Liver (tissue), 9 donors: ENCODE results near the gene C19orf12. TPM values are rescaled to one million over a fixed set of nuclear protein-coding genes. Genes with fewer than 3 reads are reported as not detected.
A peak's percentile ranks its signal among the peaks of the same experiment; 100 is the strongest.

Experiments used
- DNase-seq: peaks from one replicate; pipeline ENCODE4 v3.0.0-alpha.2; 2017; ENCODE audit warnings: low spot score
- H3K27ac ChIP-seq, 2 donors: one replicate each; pipeline ENCODE4 v1.7.0; 2013; ENCODE audit warnings: inconsistent platforms in 2 of 2, low read length in 2 of 2, control low read depth in 1 of 2, low read depth in 1 of 2, mild to moderate bottlenecking in 1 of 2
- H3K27me3 ChIP-seq, 4 donors: one replicate each; pipeline versions ENCODE4 v1.6.1 to v1.7.0; 2013; ENCODE audit warnings: low read length in 3 of 4, inconsistent platforms in 1 of 4, mild to moderate bottlenecking in 1 of 4, moderate library complexity in 1 of 4; ENCODE audit not compliant: control insufficient read depth in 4 of 4, insufficient read depth in 4 of 4
- H3K36me3 ChIP-seq, 4 donors: one replicate each; pipeline versions ENCODE4 v1.6.1 to v1.7.0; 2013; ENCODE audit warnings: low read length in 3 of 4, mild to moderate bottlenecking in 3 of 4, low read depth in 1 of 4, moderate library complexity in 1 of 4; ENCODE audit not compliant: control insufficient read depth in 4 of 4, insufficient read depth in 3 of 4
- H3K4me1 ChIP-seq, 4 donors: one replicate each; pipeline versions ENCODE4 v1.6.1 to v1.7.0; 2013; ENCODE audit warnings: low read length in 3 of 4, mild to moderate bottlenecking in 3 of 4, moderate library complexity in 1 of 4; ENCODE audit not compliant: control insufficient read depth in 4 of 4, insufficient read depth in 4 of 4
- H3K4me3 ChIP-seq, 3 donors: one replicate each; pipeline versions ENCODE4 v1.6.1 to v1.7.0; 2013; ENCODE audit warnings: low read length in 3 of 3, control low read depth in 1 of 3, low read depth in 1 of 3, mild to moderate bottlenecking in 1 of 3
- H3K9ac ChIP-seq, 2 donors: one replicate each; pipeline ENCODE4 v1.7.0; 2013; ENCODE audit warnings: low read length in 2 of 2, mild to moderate bottlenecking in 2 of 2, moderate library complexity in 2 of 2, control low read depth in 1 of 2, low read depth in 1 of 2
- H3K9me3 ChIP-seq, 4 donors: one replicate each; pipeline versions ENCODE4 v1.6.1 to v1.7.0; 2013; ENCODE audit warnings: low read length in 3 of 4; ENCODE audit not compliant: control insufficient read depth in 4 of 4
- ATF3 ChIP-seq: IDR thresholded peaks from 2 replicates; pipeline ENCODE4 v1.6.1; 2016; ENCODE audit warnings: antibody characterized with exemption
- CTCF ChIP-seq: fragments of 150-350 bp; IDR thresholded peaks from 2 replicates; pipeline ENCODE4 v1.5.1; 2017; ENCODE audit warnings: improper control_type of control experiment, low read depth, low read length; ENCODE audit not compliant: missing input control
- EGR1 ChIP-seq, 2 donors: IDR thresholded peaks; 2 replicates each; pipeline ENCODE4 v1.6.1; 2016 to 2018; ENCODE audit warnings: antibody characterized with exemption in 2 of 2, low read depth in 2 of 2
- FOXA1 ChIP-seq: IDR thresholded peaks from 2 replicates; pipeline ENCODE4 v1.6.1; 2016; ENCODE audit warnings: antibody characterized with exemption
- GABPA ChIP-seq, 2 donors: IDR thresholded peaks in 1 of 2; conservative IDR thresholded peaks in 1 of 2; 2 replicates each; pipeline ENCODE4 v1.6.1; 2016; ENCODE audit warnings: antibody characterized with exemption in 2 of 2, mild to moderate bottlenecking in 1 of 2, moderate library complexity in 1 of 2
- HNF4A ChIP-seq, 2 donors: conservative IDR thresholded peaks; 2 replicates each; pipeline ENCODE4 v1.6.1; 2016; ENCODE audit warnings: antibody characterized with exemption in 2 of 2, mild to moderate bottlenecking in 2 of 2
- HNF4G ChIP-seq: IDR thresholded peaks from 2 replicates; pipeline ENCODE4 v1.6.1; 2016; ENCODE audit warnings: antibody characterized with exemption
- JUND ChIP-seq, 2 donors: IDR thresholded peaks; 2 replicates each; pipeline ENCODE4 v1.6.1; 2016; ENCODE audit warnings: antibody characterized with exemption in 2 of 2
- MAX ChIP-seq: IDR thresholded peaks from 2 replicates; pipeline ENCODE4 v1.6.1; 2016; ENCODE audit warnings: antibody characterized with exemption
- NR2F2 ChIP-seq: IDR thresholded peaks from 2 replicates; pipeline ENCODE4 v1.6.1; 2016; ENCODE audit warnings: antibody characterized with exemption
- RAD21 ChIP-seq, 2 donors: IDR thresholded peaks; 2 replicates each; pipeline ENCODE4 v1.6.1; 2016; ENCODE audit warnings: antibody characterized with exemption in 2 of 2, mild to moderate bottlenecking in 2 of 2
- RXRA ChIP-seq, 2 donors: IDR thresholded peaks; 2 replicates each; pipeline ENCODE4 v1.6.1; 2017 to 2018; ENCODE audit warnings: antibody characterized with exemption in 2 of 2, mild to moderate bottlenecking in 1 of 2
- TAF1 ChIP-seq: conservative IDR thresholded peaks from 2 replicates; pipeline ENCODE4 v1.6.1; 2016; ENCODE audit warnings: antibody characterized with exemption, mild to moderate bottlenecking
- YY1 ChIP-seq: IDR thresholded peaks from 2 replicates; pipeline ENCODE4 v1.6.1; 2016; ENCODE audit warnings: antibody characterized with exemption, mild to moderate bottlenecking
- ZBTB33 ChIP-seq: IDR thresholded peaks from 2 replicates; pipeline ENCODE4 v1.6.1; 2016; ENCODE audit warnings: antibody characterized with exemption
- WGBS: extraction: QIAGEN DNeasy Blood & Tissue Kit; methylation state at CpG from one replicate; pipeline ENCODE4 v1.1.7; 2013; 5-methylcytosine and 5-hydroxymethylcytosine counted together
- polyA plus RNA-seq, 2 donors: library from polyadenylated mRNA; stranded (reverse) in 1 of 2; unstranded in 1 of 2; fragments of 200-250 nt in 1 of 2; fragments of >200 nt in 1 of 2; fragmentation: Nextera tagmentation in 1 of 2; extraction: Ambion mirVana in 1 of 2; gene quantifications; one replicate each; pipeline versions ENCODE4 v1.2.1 to v1.2.3, GENCODE V29; 2013 to 2015
- total RNA-seq, 2 donors: library from RNA; depleted of rRNA; stranded (reverse); fragments of >200 nt; gene quantifications; one replicate each; pipeline ENCODE4 v1.2.3, GENCODE V29; 2014
- donor health status: healthy.
- donor health status: healthy.
- donor health status: healthy.
- donor health status: healthy.
- donor health status: healthy.

C19orf12 gene
- total and polyA plus RNA-seq, 4 donors, result 21.2 to 82.8 (median 40.1) TPM

- WGBS, result 79% methylated on average over 13 of the region's 13 CpGs
- no peak overlapping the region for H3K4me3 ChIP-seq
- H3K36me3 ChIP-seq, result peaks cover 0 to 3% (median under 1%) of the 10 kb centered on the region in 4 donors
- TF ChIP-seq RAD21 (IDR thresholded peaks at IDR 0.05), result peak in 1 of 2 donors; percentile 10
- peak; percentile 23 to 45 for TF ChIP-seq HNF4A (conservative IDR thresholded peaks at IDR 0.05)
- TF ChIP-seq YY1, result no peak
- no peak for TF ChIP-seq ATF3
- TF ChIP-seq NR2F2, result no peak
- no peak for TF ChIP-seq EGR1 (IDR thresholded peaks at IDR 0.05; ENCODE audit: low read depth in 2 of 2)
- TF ChIP-seq MAX, result no peak
- no peak for TF ChIP-seq TAF1
- no peak for TF ChIP-seq RXRA (IDR thresholded peaks at IDR 0.05)
- TF ChIP-seq GABPA (IDR thresholded peaks at IDR 0.05 in 1 of 2, conservative IDR thresholded peaks at IDR 0.05 in 1 of 2), result no peak
- TF ChIP-seq JUND (IDR thresholded peaks at IDR 0.05), result no peak
- no peak for TF ChIP-seq CTCF
- no peaks in the 10 kb centered on the region for H3K9me3 ChIP-seq
- no peaks in the 10 kb centered on the region for H3K27me3 ChIP-seq
- H3K9ac ChIP-seq, result no peak overlapping the region
- H3K27ac ChIP-seq, result no peak overlapping the region
- peaks cover 18 to 64% (median 43%) of the 10 kb centered on the region in 4 donors for H3K4me1 ChIP-seq
- no peak for DNase-seq
Measured at GRCh38 chr19:29668746-29669609, 46.1 kb downstream of the C19orf12 start.

GRCh38 chr19:29667901-29668341 is 47.1 kb downstream of the C19orf12 start:
- Histone ChIP-seq H3K4me1 (peaks cover 18 to 55% (median 37%) of the 10 kb centered on the region in 4 donors), H3K9ac (no peak overlapping the region), H3K36me3 (no peaks in the 10 kb centered on the region), H3K27ac (peak overlapping the region in 1 of 2 donors; percentile 32), H3K27me3 (no peaks in the 10 kb centered on the region), H3K9me3 (no peaks in the 10 kb centered on the region), H3K4me3 (no peak overlapping the region)
- 83% methylated on average over 7 of the region's 7 CpGs for WGBS
- DNase-seq, result no peak
- TF ChIP-seq JUND (IDR thresholded peaks at IDR 0.05), result no peak
- TF ChIP-seq ZBTB33, result no peak
- TF ChIP-seq RAD21 (IDR thresholded peaks at IDR 0.05), result no peak
- no peak for TF ChIP-seq EGR1 (IDR thresholded peaks at IDR 0.05; ENCODE audit: low read depth in 2 of 2)
- no peak for TF ChIP-seq FOXA1
- TF ChIP-seq RXRA (IDR thresholded peaks at IDR 0.05), result no peak
- TF ChIP-seq HNF4G, result no peak
- no peak for TF ChIP-seq HNF4A (conservative IDR thresholded peaks at IDR 0.05)
- TF ChIP-seq ATF3, result no peak
